Stimulated activated naive B cell treated with anti-CD40 and anti-IgM and Interleukin-4, amounts not matched to agents 10 μg/mL and 1 μg/mL and 100 μg/mL, for 72 hours (primary cell): Measurements from ENCODE around the gene NID1.
A peak's percentile ranks its signal among the peaks of the same experiment; 100 is the strongest.

Experiments used
- ATAC-seq, 2 donors: fragments of 150-1000 bp; cut with Tn5 transposase; replicated peaks; 2 replicates each; pipeline ENCODE4 v1.10.0; 2021; ENCODE audit warnings: moderate library complexity in 1 of 2
- DNase-seq: peaks from one replicate; pipeline ENCODE4 v3.0.0; 2021
- H3K27ac Mint-ChIP-seq: one replicate; pipeline ENCODE4 v1.8.0; 2022; ENCODE audit warnings: mild to moderate bottlenecking, mixed read lengths
- H3K27me3 Mint-ChIP-seq, 2 donors: one replicate each; pipeline ENCODE4 v1.8.0; 2022; ENCODE audit warnings: mixed read lengths in 2 of 2
- H3K36me3 Mint-ChIP-seq, 2 donors: one replicate each; pipeline ENCODE4 v1.8.0; 2022; ENCODE audit warnings: mixed read lengths in 2 of 2, mild to moderate bottlenecking in 1 of 2
- H3K4me1 Mint-ChIP-seq, 2 donors: one replicate each; pipeline ENCODE4 v1.8.0; 2022; ENCODE audit warnings: mixed read lengths in 2 of 2, mild to moderate bottlenecking in 1 of 2
- H3K4me3 Mint-ChIP-seq, 2 donors: one replicate each; pipeline ENCODE4 v1.8.0; 2022; ENCODE audit warnings: mild to moderate bottlenecking in 2 of 2, mixed read lengths in 2 of 2, moderate library complexity in 1 of 2
- H3K9me3 Mint-ChIP-seq, 2 donors: one replicate each; pipeline ENCODE4 v1.8.0; 2022; ENCODE audit warnings: mixed read lengths in 2 of 2, mild to moderate bottlenecking in 1 of 2

Gene NID1

DNA sequence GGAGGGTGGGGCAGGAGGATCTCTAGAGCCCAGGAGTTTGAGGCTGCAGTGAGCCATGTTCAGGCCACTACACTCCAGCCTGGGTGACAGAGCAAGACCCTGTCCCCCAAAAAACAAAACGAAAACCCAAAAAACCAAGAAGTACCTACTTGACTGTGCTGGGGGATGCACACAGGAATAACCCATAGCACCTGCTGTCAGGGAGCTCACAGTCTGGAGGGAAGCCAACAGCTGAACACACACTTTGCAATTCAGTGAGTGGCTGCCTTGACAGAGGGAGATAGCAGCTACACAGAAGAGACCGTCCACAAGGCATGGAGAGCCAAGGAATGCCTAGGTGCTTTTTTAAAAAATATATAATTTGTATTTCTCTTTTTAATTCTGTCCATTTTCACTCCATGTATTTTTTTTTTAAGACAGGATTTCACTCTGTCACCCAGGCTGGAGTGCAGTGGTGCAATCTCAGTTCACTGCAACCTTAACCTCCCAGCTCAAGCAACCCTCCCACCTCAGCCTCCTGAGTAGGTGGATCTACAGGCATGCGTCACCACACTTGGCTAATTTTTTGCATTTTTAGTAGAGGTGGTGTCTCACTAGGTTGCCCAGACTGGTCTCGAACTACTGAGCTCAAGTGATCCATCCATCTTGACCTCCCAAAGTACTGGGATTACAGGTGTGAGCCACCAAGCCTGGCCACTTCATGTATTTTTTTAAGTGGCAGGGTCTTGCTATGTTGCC, 68.7 kb downstream of the NID1 start:
- Mint-ChIP-seq H3K4me1 (peaks cover 25 to 28% of the 10 kb centered on the region in 2 donors), H3K4me3 (no peak overlapping the region), H3K27ac (peak overlapping the region; percentile 67), H3K9me3 (peaks cover 0 to 1% of the 10 kb centered on the region in 2 donors), H3K36me3 (peaks cover 0 to 4% of the 10 kb centered on the region in 2 donors), H3K27me3 (no peaks in the 10 kb centered on the region)
- DNase-seq: peak; percentile 20
- peak; percentile 11 to 25 for ATAC-seq

DNA sequence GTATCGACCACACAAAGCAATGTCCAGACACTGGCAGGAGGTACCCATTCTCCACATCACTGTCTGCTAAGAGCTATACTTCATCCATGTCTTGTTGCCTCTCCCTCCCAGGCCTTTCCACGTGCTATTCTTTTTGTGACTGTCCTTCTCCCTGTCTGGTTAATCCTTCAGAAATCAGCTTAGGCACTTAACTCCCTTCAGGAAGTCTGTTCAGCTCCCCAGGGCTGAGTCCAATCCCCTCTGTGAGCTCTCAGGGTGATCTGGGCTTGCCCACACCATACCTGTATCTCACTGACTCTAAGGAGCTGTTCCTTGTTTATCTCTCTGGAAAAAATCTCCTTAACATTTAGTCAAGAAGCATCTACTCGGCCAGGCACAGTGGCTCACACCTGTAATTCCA, 69.4 kb downstream of the NID1 start:
- Mint-ChIP-seq H3K36me3 (peaks cover 0 to 4% of the 10 kb centered on the region in 2 donors), H3K27ac (no peak overlapping the region), H3K27me3 (no peaks in the 10 kb centered on the region), H3K4me3 (no peak overlapping the region), H3K9me3 (peaks cover 5% of the 10 kb centered on the region in 2 donors), H3K4me1 (peaks cover 23 to 27% of the 10 kb centered on the region in 2 donors)
- no peak for ATAC-seq
- no peak for DNase-seq

DNA sequence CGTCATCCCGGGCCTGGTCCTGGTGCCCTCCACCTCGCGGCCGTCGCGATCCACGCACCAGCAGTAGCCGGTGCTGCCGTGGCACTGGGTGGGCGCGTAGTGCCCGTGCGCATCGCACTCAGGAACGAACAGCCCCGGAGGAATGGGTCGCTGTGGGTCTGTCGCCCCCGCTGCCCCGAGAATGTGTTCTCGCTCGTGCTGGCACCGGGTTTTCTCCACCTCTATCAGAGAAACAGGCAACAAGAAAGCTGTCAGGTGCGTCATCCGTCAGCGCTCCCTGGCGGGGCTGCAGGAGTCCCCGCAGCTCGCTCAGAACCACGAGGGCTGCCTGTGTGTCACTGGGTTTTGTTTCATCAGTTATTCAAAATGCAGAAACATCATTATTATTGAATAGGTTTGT, 71.2 kb downstream of the NID1 start:
- peaks cover 4 to 8% of the 10 kb centered on the region in 2 donors for H3K36me3 Mint-ChIP-seq
- DNase-seq (no peak), ATAC-seq (no peak)
- no peak overlapping the region for H3K27ac Mint-ChIP-seq
- peaks cover 8 to 13% of the 10 kb centered on the region in 2 donors for H3K4me1 Mint-ChIP-seq
- peaks cover 14 to 20% of the 10 kb centered on the region in 2 donors for H3K9me3 Mint-ChIP-seq
- no peaks in the 10 kb centered on the region for H3K27me3 Mint-ChIP-seq
- no peak overlapping the region for H3K4me3 Mint-ChIP-seq

DNA sequence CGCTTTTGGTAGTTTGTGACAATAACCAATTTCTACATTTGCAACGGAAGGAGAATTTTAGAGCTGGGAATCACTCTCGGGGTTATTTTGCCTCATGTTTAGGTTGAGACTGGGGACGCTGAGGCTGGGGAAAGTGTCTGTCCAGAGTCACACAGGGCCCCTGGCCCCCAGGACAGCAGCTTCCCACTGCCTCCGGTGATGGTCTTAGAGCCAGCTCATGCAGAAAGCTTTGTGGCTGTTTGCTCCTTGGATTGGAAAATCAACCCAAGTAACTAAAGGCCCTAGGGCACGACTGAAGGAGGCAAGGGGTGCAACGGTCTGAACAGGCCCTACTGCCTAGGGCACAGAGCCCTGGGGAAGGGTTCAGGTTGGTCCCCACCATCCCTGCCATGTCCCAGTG, 72.0 kb downstream of the NID1 start:
- Mint-ChIP-seq H3K27me3 (peaks cover 0 to 1% of the 10 kb centered on the region in 2 donors), H3K27ac (no peak overlapping the region), H3K4me1 (peaks cover 6 to 11% of the 10 kb centered on the region in 2 donors), H3K9me3 (peaks cover 14 to 23% of the 10 kb centered on the region in 2 donors), H3K36me3 (peaks cover 4 to 8% of the 10 kb centered on the region in 2 donors), H3K4me3 (no peak overlapping the region)
- ATAC-seq: no peak
- DNase-seq: no peak

DNA sequence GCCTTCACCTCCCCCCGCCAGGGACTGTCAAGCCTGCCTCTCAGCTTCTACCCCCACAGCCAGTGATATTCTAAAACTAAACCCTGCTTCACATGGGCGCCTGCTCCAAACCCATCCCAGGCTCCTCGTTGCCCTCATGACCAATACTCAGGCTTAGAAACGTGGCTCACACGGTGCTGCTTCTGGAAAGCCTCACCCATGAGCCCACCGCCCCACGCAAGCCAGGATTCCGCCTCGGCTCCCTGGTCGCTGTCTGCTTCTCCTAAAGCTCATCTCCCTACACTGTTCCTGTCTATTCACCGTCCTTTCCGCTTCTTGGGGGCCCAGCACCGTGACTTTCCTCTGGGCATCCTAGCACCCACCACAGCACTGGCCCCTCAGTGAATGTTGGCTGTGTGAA, 72.5 kb downstream of the NID1 start:
- DNase-seq (no peak), ATAC-seq (no peak)
- no peak overlapping the region for H3K27ac Mint-ChIP-seq
- H3K27me3 Mint-ChIP-seq: peaks cover 0 to 5% of the 10 kb centered on the region in 2 donors
- H3K4me3 Mint-ChIP-seq: no peak overlapping the region
- peaks cover 18 to 29% of the 10 kb centered on the region in 2 donors for H3K9me3 Mint-ChIP-seq
- peaks cover 4 to 14% of the 10 kb centered on the region in 2 donors for H3K36me3 Mint-ChIP-seq
- H3K4me1 Mint-ChIP-seq: peaks cover 6 to 11% of the 10 kb centered on the region in 2 donors

DNA sequence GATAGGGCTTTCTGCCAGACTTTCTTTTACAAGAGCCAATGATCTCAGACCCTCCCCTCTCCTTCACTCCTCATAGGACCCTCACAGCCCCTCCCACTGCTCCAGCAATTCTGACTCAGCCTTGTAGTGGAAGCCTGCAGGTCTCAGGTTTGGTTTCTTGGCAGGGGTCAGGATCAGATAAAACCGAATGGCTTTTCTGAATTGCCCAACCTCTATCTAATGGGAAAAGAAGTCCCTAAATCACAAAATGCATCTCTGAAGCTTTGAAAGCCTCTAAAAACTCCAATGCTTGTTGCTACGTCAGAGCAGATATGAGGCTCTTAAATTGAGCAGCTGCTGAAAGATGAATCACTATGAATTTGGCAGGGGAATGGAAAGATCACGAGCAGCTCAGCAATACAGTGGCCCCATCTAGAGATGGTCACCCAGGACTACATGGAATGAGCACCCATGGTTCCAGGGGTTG, 74.5 kb downstream of the NID1 start:
- peaks cover 4 to 14% of the 10 kb centered on the region in 2 donors for H3K36me3 Mint-ChIP-seq
- peaks cover 0 to 5% of the 10 kb centered on the region in 2 donors for H3K27me3 Mint-ChIP-seq
- DNase-seq (no peak), ATAC-seq (no peak)
- H3K9me3 Mint-ChIP-seq: peaks cover 18 to 29% of the 10 kb centered on the region in 2 donors
- peaks cover 0 to 4% of the 10 kb centered on the region in 2 donors for H3K4me1 Mint-ChIP-seq
- no peak overlapping the region for H3K4me3 Mint-ChIP-seq
- H3K27ac Mint-ChIP-seq: no peak overlapping the region

DNA sequence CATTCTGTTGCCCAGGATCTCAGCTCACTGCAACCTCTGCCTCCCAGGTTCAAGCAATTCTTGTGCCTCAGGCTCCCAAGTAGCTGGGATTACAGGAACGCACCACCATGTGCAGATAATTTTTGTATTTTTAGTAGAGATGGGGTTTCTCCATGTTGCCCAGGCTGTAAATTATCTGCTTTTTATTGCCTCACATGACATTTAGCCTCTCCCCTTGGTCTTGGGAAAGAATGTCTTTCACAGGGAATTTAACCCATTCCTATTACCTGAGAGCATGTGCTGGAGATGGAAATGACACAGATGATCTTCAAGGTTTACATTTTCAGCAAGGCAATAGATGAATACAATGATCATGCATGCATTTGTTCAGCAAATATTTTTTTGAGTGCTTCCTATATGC, 75.8 kb downstream of the NID1 start:
- peaks cover 4 to 14% of the 10 kb centered on the region in 2 donors for H3K36me3 Mint-ChIP-seq
- DNase-seq: no peak
- no peak for ATAC-seq

DNA sequence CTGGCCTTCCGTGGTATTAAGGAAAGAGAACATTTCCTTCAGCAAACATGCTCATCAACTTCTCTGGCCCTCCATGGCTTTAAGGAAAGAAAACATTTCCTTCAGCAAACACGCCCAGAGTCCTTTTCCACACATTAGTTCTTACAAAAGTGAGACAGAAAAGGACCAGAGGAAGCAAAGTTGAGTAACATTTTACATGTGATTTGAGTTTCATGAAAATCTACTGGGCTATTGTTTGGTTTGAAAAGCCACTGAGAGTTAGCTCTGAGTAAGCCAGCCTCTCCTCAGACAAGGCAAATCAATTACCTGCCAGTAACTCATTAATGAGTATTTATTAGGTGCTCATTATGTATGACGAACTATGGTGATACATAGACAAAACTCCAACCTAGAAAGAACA, 78.0 kb downstream of the NID1 start:
- no peak for DNase-seq
- H3K27me3 Mint-ChIP-seq: peaks cover 0 to 5% of the 10 kb centered on the region in 2 donors
- peaks cover 16 to 29% of the 10 kb centered on the region in 2 donors for H3K9me3 Mint-ChIP-seq
- no peak overlapping the region for H3K27ac Mint-ChIP-seq
- peaks cover 4 to 14% of the 10 kb centered on the region in 2 donors for H3K36me3 Mint-ChIP-seq
- no peak for ATAC-seq
- H3K4me3 Mint-ChIP-seq: no peak overlapping the region
- peaks cover 0 to 4% of the 10 kb centered on the region in 2 donors for H3K4me1 Mint-ChIP-seq

More for the DNA sequence above, 75.8 kb downstream of the NID1 start:
- Mint-ChIP-seq H3K4me1 (peaks cover 0 to 4% of the 10 kb centered on the region in 2 donors), H3K9me3 (peaks cover 18 to 29% of the 10 kb centered on the region in 2 donors), H3K27ac (no peak overlapping the region), H3K4me3 (no peak overlapping the region), H3K27me3 (peaks cover 0 to 5% of the 10 kb centered on the region in 2 donors)

DNA sequence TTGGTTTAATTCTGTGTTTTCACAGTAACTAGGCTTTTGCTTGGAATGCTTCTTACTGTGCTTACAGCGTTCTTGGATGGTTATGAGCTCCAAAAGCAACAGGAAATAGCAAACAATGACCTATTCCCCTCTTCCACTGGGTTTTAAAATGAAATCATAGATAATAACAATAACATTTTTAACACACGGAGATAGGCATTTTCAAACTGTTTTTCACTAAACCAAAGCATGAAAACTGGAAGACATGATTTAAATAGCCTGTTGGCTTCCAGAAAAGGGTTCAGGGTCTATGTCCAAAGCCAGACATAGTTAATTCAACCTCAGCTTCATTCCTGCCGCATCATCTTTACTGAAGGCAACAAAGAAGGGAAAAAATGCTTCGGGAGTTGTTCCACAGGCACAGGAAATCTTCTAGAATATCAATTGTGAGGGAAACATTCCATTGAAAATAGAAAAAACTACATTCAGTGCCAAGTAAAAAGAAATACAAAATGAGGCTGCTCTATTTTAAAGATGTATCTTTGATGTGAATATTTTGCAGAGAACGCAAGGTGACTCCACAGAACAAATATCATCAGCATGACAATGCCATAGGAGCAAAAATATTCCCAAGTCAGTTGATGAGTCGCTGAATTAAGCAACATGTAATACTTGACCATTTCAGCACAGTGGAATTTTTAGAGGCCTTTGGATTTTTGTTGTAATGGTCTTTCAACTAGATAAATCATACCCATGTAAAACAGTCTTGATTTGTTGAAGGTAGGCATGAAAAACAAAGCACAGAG, 80.7 kb downstream of the NID1 start:
- Mint-ChIP-seq H3K4me1 (no peaks in the 10 kb centered on the region), H3K9me3 (peaks cover 4 to 12% of the 10 kb centered on the region in 2 donors), H3K27me3 (peaks cover 0 to 5% of the 10 kb centered on the region in 2 donors), H3K36me3 (peaks cover 0 to 6% of the 10 kb centered on the region in 2 donors), H3K4me3 (no peak overlapping the region), H3K27ac (no peak overlapping the region)
- ATAC-seq: no peak
- no peak for DNase-seq

DNA sequence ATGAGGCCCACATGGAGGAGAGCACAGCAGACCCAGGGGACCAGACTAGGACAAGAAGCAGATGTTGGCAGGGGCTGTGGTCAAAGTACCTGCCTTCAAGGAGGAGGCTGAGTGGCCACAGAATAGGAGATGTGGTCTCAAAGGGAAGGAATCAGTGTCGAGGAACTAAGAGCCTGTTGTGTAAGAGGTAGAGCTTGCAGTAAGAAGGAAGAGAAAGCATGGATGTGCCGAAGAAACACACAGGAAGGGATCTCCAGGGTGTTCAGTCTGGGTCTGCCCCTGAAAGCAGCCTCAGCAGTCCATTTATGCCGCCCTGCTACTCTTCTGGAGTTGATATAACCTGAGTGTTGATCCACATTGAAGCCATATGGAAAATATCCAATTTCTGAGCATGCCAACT, 83.9 kb downstream of the NID1 start:
- Mint-ChIP-seq H3K36me3 (peaks cover 3 to 8% of the 10 kb centered on the region in 2 donors), H3K9me3 (peaks cover 5 to 6% of the 10 kb centered on the region in 2 donors), H3K4me3 (no peak overlapping the region), H3K27me3 (no peaks in the 10 kb centered on the region), H3K4me1 (no peaks in the 10 kb centered on the region), H3K27ac (no peak overlapping the region)
- ATAC-seq (no peak), DNase-seq (no peak)

DNA sequence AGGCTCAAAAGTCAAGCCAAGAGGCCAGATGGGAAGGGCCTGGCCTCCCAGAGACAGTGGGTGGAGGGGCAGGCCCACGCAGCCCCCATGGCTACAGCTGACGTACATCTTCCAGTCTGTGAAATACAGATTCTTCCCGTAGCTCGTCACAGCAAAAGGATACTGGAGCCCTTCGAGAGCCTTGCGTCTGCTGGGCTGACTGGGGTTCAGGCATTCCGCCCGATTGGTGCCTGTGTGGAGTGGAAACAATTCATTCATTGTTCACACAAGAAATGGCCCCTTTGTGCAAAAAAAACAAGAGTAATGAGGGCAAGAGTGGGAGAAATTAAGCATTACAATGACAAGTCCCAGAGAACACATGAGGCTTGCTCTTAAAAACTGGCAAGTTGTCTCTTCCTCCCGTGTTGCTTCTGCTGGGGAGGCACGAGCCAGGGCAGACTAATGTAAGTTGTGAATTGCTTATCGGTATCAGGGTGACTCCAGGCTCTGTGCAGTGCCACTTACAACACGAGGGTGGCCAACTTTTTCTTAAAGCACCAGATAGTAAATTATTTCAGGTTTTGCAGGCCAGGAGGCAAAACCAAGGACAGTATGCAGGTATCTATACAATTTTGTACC, 85.1 kb downstream of the NID1 start:
- no peaks in the 10 kb centered on the region for H3K27me3 Mint-ChIP-seq
- no peak for ATAC-seq
- no peak overlapping the region for H3K27ac Mint-ChIP-seq
- peaks cover 3 to 8% of the 10 kb centered on the region in 2 donors for H3K36me3 Mint-ChIP-seq
- H3K4me1 Mint-ChIP-seq: no peaks in the 10 kb centered on the region
- no peak overlapping the region for H3K4me3 Mint-ChIP-seq
- no peak for DNase-seq
- peaks cover 5 to 6% of the 10 kb centered on the region in 2 donors for H3K9me3 Mint-ChIP-seq

DNA sequence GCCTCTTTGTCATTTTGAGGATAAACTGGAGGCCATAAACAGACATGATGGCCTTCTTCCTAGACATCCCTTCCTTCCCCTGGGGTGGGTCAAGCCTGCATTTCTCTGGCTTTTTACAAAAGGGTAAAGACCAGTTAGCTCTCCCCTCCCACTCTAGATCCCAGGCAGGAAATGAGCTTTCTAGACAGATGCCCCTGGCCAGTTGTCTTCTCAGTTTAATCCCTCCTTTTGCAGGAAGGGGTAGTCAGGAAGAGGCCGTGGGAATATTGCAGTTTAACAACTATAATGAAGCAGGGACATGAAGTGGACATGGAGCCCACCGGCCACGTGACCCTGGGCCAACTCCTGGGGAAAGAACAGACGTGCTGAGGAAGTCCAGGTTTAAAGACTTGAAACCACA, 85.7 kb downstream of the NID1 start:
- Mint-ChIP-seq H3K27ac (no peak overlapping the region), H3K36me3 (peaks cover 3 to 8% of the 10 kb centered on the region in 2 donors), H3K4me3 (no peak overlapping the region), H3K9me3 (peaks cover 5 to 6% of the 10 kb centered on the region in 2 donors), H3K27me3 (no peaks in the 10 kb centered on the region), H3K4me1 (no peaks in the 10 kb centered on the region)
- no peak for DNase-seq
- ATAC-seq: no peak

DNA sequence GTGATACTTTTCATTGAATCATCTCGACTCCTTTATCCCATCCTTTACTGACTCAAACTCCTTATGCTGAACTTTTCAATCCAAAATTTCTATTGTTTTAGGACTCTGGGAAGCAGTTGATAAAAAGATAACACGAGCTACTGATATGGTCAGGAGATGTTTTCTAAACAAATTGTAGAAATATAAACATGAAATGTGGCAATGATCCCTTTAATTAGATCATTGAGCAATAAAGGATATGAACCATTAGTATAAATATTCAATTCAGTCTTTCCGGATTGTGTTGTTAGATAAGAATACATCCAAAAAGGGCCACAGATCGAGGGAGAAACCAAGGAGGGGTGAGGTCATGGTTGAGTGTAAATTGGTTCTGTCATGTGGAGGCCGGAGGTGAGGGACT, 88.4 kb downstream of the NID1 start:
- Mint-ChIP-seq H3K4me1 (peaks cover 9 to 17% of the 10 kb centered on the region in 2 donors), H3K9me3 (peaks cover 5 to 6% of the 10 kb centered on the region in 2 donors), H3K36me3 (peaks cover 3 to 8% of the 10 kb centered on the region in 2 donors), H3K4me3 (no peak overlapping the region), H3K27ac (no peak overlapping the region), H3K27me3 (no peaks in the 10 kb centered on the region)
- ATAC-seq: no peak
- DNase-seq: no peak

DNA sequence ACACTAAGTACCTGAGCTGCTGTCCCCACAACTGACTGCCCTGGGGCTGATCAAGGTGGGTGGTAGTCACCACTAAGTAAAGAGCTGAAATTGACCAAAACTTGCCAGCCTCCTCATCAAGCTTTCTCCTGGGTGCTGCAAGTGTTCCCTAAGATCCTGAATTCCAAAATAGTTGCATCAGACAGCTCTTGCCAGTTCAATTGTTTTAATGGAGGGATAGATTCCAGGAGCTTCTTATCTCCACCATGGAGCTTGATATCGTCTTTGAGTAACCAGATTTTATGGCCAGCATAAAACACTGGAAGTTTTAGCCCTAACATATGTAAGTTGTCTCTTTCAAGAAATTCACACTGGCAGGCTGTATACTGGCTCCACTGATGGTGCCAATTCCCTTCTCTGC, 90.3 kb downstream of the NID1 start:
- Mint-ChIP-seq H3K4me1 (peaks cover 13 to 23% of the 10 kb centered on the region in 2 donors), H3K27me3 (no peaks in the 10 kb centered on the region), H3K27ac (no peak overlapping the region), H3K36me3 (peaks cover 3 to 8% of the 10 kb centered on the region in 2 donors), H3K4me3 (no peak overlapping the region), H3K9me3 (peaks cover 5 to 6% of the 10 kb centered on the region in 2 donors)
- DNase-seq (no peak), ATAC-seq (no peak)
